HG03060 (cell line): ENCODE measurements around the gene PPP6R1.

Source experiments
- ATAC-seq: cut with Tn5 transposase; IDR thresholded peaks from one replicate; pipeline ENCODE4 v1.9.1; 2021; ENCODE audit warnings: low read depth, moderate number of reproducible peaks; ENCODE audit not compliant: unreplicated experiment

PPP6R1 gene

DNA sequence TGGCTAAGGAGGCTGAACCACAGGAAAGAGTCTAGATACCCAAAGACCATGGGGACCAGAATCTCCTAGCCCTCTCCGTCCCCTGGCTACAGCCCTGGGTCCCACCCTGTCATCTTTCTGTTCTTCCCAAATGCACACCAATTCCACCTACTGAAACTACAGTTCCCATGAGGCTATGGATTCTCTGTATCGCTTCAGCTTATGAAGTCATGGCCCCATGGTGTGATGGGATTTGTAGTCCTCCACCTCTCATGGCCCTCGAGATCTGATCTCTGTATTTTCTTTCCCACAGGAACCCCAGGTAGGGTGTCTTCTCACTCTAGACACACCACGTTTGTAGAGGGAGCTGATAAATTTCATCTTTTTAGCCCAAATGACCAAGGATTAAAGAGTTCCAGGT, 61.3 kb downstream of the PPP6R1 start:
- ATAC-seq = no peak

DNA sequence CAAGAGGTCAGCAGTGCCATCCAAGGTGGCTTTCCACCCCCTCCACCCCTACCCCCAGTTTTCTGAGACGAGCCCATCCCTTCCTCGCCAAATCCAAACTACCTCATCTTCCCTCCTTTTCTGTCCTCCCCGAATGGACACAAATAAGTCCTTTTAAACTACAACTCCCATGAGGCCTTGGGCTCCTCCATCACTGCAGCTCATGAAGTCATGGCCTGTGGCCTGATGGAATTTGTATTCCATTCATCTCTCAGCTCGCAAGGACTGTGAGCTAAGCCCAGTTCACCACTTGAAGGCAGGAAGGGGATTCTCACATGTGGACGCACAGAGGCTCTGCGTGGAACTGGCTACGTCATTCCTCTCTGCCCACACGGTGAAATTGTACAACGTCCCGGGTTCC, 62.0 kb downstream of the PPP6R1 start:
- ATAC-seq = no peak

DNA sequence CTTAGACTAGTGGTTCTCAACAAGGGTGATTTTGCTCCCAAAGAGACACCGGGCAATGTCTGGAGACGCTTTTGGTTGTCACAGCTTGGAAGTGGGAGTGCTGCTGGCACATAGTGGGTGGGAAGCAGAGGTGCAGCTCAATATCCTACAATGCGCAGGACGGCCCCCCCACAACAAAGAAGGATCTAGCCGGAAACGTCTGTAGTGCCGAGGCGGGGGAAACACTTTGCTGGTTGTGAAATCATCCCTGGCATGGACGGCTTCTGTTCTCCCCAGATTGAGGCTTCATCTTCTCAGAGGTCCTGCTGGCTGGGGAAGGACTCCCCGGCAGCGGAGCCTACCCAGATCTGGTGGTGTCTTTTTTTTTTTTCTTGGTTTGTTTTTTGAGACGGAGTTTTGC, 65.3 kb downstream of the PPP6R1 start:
- no peak for ATAC-seq

DNA sequence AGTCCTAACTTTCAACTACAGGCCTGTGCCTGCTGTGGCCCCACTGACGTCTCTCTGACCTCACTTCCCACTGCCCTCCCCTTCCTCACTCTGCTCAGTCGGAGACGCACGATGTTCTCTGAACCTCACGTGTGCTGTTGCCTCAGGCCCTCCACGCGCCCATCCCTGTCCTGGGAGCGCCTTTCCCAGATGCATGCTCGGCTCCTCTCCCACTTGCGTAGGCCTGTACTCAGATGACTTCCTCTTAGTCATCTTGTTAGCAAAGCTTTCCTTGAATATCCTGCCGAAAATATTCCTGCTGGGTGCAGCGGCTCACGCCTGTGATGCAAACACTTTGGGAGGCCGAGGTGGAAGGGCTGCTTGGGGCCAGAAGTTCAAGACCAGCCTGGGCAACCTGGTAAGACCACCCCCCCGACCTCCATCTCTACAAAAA, 69.4 kb downstream of the PPP6R1 start:
- ATAC-seq = no peak

DNA sequence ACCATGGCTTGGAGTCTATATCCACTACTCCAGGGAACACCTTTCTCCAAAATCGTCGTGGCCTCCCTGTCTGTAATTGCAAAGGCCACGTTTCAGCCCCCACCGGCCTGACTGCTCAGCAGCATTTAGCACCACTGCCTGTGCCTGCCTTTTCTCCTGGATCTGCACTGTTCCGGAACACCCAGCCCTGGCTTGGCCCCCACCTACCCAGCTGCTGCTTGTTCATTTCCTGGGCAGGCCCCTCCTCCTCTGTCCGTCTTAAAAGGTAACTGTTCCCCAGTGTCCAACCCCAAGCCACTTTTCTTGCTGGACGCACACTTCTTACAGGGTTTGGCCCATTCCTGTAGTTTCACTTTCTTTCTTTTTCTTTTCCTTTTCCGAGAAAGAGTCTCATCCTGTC, 70.2 kb downstream of the PPP6R1 start:
- ATAC-seq = no peak

DNA sequence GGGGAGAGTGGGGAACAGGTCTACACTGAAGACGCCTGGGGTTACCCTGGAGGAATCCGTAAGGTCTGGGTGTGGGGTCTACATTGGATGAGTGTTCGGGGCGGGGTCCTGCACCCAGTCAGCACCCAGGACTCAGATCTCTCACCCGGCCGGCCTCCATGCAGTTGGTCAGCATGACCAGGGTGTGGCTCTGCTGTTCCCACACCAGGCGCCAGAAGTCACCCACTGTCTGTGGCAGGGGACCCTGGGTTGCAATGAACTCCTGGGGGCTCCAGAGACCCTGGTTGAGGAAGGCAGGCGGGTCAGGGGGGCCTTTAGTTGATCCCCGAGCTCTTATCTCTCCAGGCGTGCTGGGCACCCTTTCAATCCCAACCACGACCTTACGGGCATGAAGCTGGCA, 72.7 kb downstream of the PPP6R1 start:
- no peak for ATAC-seq

DNA sequence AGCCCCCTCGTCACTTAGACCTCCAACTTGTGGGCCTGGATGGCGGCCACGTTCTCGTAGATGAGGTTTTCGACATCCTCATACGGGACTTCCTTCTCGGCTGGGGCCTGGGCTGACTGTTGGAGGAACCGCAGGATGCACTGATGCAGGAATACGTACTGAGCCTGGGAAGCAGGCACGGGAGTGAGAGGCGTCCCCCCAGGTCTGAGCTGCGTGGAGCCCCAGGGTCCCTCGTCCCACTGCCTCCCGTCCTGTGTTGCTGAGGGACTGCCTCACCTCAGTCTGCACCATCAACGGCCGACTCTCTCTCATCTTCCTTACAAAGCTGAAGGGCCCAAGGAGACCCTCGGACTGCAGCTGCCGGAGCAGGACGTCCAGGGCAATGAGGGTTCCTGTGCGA, 77.1 kb downstream of the PPP6R1 start:
- no peak for ATAC-seq
